COLO829 (cell line): Measurements from ENCODE around the gene AQP2.
A peak's percentile ranks its signal among the peaks of the same experiment; 100 is the strongest.

Experiments
- DNase-seq: peaks from one replicate; pipeline ENCODE4 v3.0.0; 2012; ENCODE audit warnings: low spot score

The AQP2 gene

GRCh38 chr12:49955899-49956662 lies 5.5 kb downstream of the AQP2 start:
- no peak for DNase-seq

GRCh38 chr12:49956663-49957569 lies 6.4 kb downstream of the AQP2 start:
- no peak for DNase-seq

GRCh38 chr12:49957570-49957967 lies 7.0 kb downstream of the AQP2 start:
- DNase-seq, result no peak

GRCh38 chr12:49959685-49960473 lies 9.3 kb downstream of the AQP2 start:
- DNase-seq, result peak; percentile 88

GRCh38 chr12:49960474-49961110 lies 10.1 kb downstream of the AQP2 start:
- no peak for DNase-seq

- DNase-seq, result no peak
These were observed 10.8 kb downstream of the AQP2 start, which contains the start of gene AQP5 for GRCh38 chr12:49961111-49961922. TSS of gene AQP5 (plus strand) at chr12:49961872. CDS start at chr12:49962018, 146 bp downstream.

- DNase-seq, result no peak
These were observed 11.6 kb downstream of the AQP2 start for GRCh38 chr12:49961993-49962764.

GRCh38 chr12:49962861-49963765 lies 12.6 kb downstream of the AQP2 start:
- peak; percentile 61 for DNase-seq

GRCh38 chr12:49963976-49964815 lies 13.7 kb downstream of the AQP2 start:
- DNase-seq, result no peak

- no peak for DNase-seq
These were observed 14.5 kb downstream of the AQP2 start for GRCh38 chr12:49964849-49965624.

GRCh38 chr12:49965836-49966235 lies 15.3 kb downstream of the AQP2 start:
- no peak for DNase-seq

- no peak for DNase-seq
These were observed 16.0 kb downstream of the AQP2 start for GRCh38 chr12:49966511-49967041.

GRCh38 chr12:49967042-49967776 lies 16.7 kb downstream of the AQP2 start:
- DNase-seq, result peak; percentile 93

- DNase-seq, result no peak
These were observed 17.3 kb downstream of the AQP2 start for GRCh38 chr12:49967777-49968250.

GRCh38 chr12:49968471-49968870 lies 17.9 kb downstream of the AQP2 start:
- DNase-seq, result no peak

GRCh38 chr12:49969027-49969426 lies 18.5 kb downstream of the AQP2 start:
- DNase-seq, result peak; percentile 79
